Activated CD4-positive, alpha-beta T cell treated with anti-CD3 and anti-CD28 coated beads, Interleukin-2, amount 50 U/mL, for 1 hour (primary cell): ENCODE results near the gene LYZ.

Experiments used
- DNase-seq: peaks from one replicate; pipeline ENCODE4 v3.0.0-alpha.2; 2020

LYZ gene

DNA sequence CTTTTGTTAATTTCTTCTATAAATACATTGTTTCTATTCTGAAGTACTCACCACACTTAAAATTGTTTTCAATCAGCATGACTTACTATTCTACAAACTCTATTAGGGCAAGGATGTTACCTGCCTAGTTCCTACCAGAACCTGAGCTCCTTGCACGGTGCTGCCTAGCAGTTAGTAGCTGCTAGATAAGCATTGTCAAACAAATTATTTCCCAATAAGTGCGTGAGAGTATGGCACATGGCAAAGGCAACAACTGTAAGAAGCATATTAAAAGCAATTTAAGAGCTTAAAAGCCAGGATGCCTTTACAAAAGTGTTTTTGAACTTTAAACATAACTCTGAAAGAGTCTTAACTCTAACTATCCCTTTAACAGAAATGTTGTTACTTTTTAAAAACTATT, 8.2 kb upstream of the LYZ start:
- DNase-seq = no peak

GRCh38 chr12:69341328-69341727, 6.9 kb upstream of the LYZ start:
- DNase-seq = no peak

- no peak for DNase-seq
These were observed 5.8 kb upstream of the LYZ start for GRCh38 chr12:69342421-69342820.

- no peak for DNase-seq
These were observed 4.8 kb upstream of the LYZ start for GRCh38 chr12:69343357-69343756.

DNA sequence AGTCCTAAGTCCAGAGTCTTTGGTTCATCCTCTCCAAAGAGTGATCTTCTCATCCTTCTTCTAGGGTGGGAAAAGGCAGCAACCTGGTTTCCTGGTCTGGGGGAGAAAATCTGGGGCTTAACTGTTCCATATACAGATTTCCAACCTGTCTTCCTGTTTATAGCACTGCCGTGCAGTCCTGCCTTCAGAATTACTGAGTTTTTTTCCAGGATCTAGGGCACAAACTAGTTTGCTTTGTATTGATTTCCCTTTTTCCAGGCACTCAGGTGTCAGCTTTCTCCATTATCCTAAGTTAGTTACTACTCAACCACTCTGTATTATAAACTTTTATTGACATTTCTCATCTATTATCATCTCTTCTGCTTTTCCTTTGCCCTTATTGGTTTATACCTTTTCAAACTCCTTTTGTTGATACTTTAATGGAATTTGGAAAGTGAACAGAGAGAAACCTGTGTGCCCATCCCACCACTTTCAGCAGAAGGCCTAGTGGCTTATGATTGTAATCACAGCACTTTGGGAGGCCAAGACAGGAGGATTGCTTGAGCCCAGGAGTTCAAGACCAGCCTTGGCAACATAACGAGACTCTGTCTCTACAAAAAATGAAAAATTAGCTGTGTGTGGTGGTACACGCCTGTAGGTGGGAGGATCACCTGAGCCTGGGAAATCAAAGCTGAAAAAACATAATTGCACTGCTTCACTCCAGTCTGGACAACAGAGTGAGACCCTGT, 4.1 kb upstream of the LYZ start:
- DNase-seq = no peak

DNA sequence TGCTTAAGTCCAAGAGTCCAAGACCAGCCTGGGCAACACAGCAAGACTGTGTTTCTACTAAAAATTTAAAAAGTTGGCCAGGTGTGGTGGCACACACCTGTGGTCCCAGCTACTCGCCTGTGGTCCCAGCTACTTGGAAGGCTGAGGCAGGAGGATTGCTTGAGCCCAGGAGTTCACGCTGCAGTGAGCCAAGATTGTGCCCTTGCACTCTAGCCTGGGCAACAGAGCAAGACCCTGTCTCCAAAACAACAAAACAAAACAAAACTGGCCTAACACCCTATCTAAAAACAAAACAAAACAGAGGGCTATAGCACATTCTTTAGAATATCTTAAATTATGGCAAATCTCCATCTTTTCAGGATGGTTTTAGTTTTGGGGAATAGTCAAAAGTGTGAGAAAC, 3.1 kb upstream of the LYZ start:
- no peak for DNase-seq

DNA sequence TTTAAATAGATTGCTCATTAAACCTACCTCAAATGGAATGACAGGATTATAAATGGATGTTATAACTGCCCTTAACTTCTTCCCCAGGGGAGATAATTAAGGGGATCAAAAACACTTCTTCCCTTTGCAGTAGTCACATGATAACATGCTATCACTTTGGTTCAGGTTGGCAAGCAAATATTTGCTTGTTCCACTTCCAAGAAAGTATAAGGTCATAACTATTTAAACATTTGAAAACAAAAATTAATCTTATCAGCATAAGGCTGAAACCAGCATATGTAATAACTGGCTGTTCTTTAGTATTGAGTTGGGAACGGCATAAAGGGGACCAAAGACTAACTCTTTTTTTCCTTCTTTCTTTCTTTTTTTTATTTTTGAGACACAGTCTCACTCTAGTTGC, 2.4 kb upstream of the LYZ start:
- DNase-seq = no peak

- DNase-seq = no peak
These were observed 1.9 kb downstream of the LYZ start for GRCh38 chr12:69350002-69350626.

DNA sequence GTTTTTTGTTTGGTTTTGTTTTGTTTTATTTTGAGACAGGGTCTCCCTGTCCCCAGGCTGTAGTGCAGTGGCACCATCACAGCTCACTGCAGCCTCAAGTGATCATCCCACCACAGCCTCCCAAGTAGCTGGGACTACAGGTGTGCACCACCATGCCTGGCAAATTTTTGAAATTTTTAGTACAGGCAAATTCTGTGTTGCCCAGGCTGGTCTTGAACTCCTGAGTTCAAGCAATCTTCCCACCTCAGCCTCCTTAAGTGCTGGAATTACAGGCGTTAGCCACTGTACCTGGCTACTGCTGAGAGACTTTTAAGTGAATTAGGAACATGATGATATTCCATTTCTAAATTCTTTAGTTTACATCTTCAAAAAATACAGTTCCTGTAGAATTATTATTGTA, 2.6 kb downstream of the LYZ start:
- DNase-seq = no peak

DNA sequence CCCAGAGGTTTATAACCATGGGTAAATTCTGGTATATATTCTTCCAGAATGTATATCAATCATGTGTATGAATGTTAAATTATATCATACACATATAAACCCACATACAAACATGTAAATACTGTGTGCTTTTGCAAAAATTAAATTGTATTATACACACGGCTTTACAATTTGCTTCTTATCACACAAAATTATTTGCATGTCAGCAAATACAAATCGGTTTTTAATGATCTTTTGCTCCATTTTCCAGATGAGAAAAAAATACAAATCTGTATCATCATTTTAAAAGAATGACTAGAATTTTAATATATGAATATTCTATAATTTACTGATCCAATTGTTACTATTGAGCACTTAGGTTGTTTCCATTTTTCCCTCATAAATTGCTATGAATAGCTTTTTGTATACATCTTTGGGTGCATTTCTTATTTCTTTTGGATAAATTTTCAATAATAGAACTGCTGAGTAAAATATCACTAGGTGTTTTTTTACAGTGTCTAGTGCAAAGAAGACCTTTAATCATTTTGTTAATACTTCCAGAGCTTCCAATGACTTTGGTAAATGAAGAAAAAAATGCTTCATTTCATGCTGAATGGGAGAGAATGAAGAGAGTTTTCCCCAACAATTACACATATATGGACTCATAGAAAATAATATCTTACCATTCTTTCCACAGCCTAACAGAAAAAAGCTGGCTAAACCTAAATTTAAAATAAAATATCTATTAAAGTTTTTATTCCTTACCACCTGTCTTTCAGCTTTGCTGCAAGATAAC, 3.5 kb downstream of the LYZ start:
- no peak for DNase-seq

GRCh38 chr12:69352904-69353303, 4.7 kb downstream of the LYZ start:
- DNase-seq = no peak

- no peak for DNase-seq
These were observed 6.0 kb downstream of the LYZ start for GRCh38 chr12:69354172-69354555.

DNA sequence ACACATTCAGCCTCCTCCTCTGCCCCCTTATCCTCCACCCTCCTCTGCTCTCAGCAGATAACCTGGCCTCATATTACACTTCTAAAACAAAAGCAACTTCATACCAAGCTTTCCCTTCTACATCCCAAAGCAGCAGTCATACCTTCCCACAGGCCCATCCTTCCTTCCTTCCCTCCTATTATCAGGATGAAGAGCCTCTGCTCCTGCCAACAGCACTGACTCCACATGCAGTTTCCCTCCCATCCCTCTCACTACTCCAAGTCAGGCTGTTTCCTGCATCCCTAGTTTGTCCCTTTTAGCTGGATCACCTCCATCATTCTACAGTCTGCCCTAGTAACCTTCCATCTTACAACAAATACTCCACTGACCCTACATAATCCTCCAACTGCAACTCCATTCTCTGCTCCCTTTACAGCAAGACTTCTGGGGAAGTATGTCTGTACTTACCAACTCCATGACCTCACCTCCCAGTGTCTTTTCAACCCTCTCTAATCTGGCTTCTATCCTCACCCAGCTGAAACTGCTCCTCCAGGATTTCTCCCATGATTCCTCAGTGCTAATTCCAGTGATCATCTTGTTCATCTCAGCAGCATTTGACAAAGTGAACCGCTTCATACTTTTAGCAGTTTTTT, 6.5 kb downstream of the LYZ start:
- DNase-seq = no peak

GRCh38 chr12:69355363-69356028, 7.3 kb downstream of the LYZ start:
- DNase-seq = no peak

DNA sequence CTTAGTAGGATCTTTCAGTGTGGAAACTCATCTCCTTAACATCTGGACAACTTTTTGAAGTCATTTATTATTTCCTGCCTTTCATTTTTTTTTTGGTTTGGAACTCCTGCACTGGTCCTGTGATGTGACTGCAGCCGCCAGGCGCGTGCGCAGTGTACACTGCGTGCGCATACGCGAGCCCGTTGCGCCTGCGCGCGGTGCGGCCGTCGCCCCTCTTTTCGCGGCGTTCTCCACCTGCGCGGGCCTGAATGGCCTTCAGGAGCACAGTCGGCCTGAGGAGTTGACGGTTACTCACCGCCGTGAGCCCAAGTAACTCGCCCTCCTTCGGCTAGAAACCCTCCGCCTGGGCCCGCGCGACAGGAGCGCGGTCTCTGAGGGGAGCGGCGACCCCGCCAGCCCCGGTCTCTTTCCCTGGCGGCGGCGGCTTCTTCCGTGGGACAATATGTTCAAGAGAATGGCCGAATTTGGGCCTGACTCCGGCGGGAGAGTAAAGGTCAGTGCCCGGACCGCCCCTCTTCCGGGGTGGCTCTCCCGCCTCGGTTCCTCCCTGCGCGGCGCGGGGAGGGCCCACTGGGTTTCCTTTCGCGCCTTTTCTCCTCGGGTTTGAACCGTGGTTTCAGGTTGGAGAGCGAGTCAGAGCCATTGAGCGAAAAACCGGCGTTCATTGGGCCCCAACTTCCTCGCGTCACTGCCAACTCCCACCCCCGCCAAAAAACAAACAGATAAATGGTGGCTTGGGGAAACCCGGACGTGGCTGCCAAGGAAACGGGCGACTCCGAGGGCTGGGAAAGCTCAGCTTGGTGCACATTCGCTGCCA, 11.6 kb downstream of the LYZ start, which contains the start of gene YEATS4:
Gene YEATS4, plus strand, starts transcription at position 213 of the 817 bp plus-strand sequence. Its CDS starts 230 bp downstream, at position 443.
- peak; percentile 75 for DNase-seq

GRCh38 chr12:69360348-69360672, 12.1 kb downstream of the LYZ start:
- DNase-seq = no peak

- no peak for DNase-seq
These were observed 18.6 kb downstream of the LYZ start for GRCh38 chr12:69366796-69367195.

GRCh38 chr12:69368171-69368570, 20.0 kb downstream of the LYZ start:
- DNase-seq = no peak

GRCh38 chr12:69383074-69383473, 34.9 kb downstream of the LYZ start:
- no peak for DNase-seq

GRCh38 chr12:69385038-69385437, 36.9 kb downstream of the LYZ start:
- no peak for DNase-seq

DNA sequence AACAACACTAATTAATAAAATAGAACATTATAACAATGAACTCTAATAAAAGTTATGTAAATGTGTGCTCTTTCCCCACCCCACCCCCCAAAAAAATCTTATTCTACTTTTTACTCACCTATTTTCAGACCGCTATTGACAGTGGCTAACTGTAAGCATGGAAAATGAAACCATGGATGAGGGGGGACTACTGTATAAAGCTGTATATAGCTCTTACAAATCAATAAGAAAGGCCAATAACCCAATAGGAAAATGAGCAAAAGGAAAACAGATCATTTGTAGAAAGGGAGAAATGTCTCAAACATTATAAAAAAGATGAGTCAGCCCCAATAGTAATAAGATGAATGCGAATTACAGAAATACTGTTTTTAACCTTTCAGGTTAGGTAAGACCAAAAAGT, 38.7 kb downstream of the LYZ start:
- DNase-seq = no peak

DNA sequence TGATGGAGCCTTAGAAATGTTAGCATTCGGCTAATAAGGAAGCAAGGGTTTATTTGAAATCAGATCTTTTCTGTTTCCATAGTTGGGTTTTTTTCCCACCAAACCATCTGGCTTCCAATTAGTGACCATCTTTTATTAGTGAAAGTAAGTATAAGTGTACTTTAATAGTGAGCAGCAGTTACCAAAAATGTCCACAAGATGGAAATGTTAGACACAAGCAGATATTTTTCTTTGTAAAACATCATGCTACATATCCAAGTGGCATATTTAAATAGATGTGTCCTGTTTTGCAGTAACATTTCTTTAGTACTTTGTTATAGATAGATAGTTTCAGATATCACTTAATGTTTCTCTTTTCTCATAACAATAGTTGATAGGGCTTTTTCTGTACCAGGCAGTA, 40.2 kb downstream of the LYZ start:
- no peak for DNase-seq
